WERI-Rb-1 (cell line): Measurements from ENCODE around the gene PADI4.
"Not testable (repeated sequence)": the region's sequence is repeated elsewhere in the genome, so short reads cannot be mapped to it uniquely, and the experiment has no call there.

Experiments
- DNase-seq: peaks from one replicate; pipeline ENCODE4 v3.0.0-alpha.2; 2020
- H3K27ac ChIP-seq: fragments of 250-450 bp; sonication (Bioruptor Pico); 2 replicates; pipeline ENCODE4 v1.5.1; 2020; ENCODE audit warnings: mild to moderate bottlenecking, moderate library complexity
- H3K27me3 ChIP-seq: fragments of 250-450 bp; sonication (Bioruptor Pico); 2 replicates; pipeline ENCODE4 v1.5.1; 2021; ENCODE audit warnings: mild to moderate bottlenecking, low read depth, moderate library complexity; ENCODE audit not compliant: insufficient read depth, severe bottlenecking
- H3K36me3 ChIP-seq: fragments of 250-450 bp; sonication (Bioruptor Pico); 2 replicates; pipeline ENCODE4 v1.5.1; 2020; ENCODE audit warnings: mild to moderate bottlenecking, moderate library complexity
- H3K4me3 ChIP-seq: 2 replicates; pipeline ENCODE4 v1.5.1; 2011; ENCODE audit warnings: low read depth, mild to moderate bottlenecking, control low read depth, low read length
- H3K9me3 ChIP-seq: fragments of 250-450 bp; sonication (Bioruptor Pico); 2 replicates; pipeline ENCODE4 v1.5.1; 2021; ENCODE audit warnings: mild to moderate bottlenecking, moderate library complexity; ENCODE audit not compliant: severe bottlenecking
- TF ChIP-seq, protein P1 (sequence below): IDR thresholded peaks from 2 replicates; pipeline ENCODE4 v1.5.1; 2011; ENCODE audit warnings: low read depth, mild to moderate bottlenecking, control low read depth, inconsistent platforms, low read length

PADI4 gene

GRCh38 chr1:17405898-17406759, 98.1 kb downstream of the PADI4 start:
- no peak overlapping the region for H3K4me3 ChIP-seq
- no peaks in the 10 kb centered on the region for H3K9me3 ChIP-seq
- no peak overlapping the region for H3K27ac ChIP-seq
- TF ChIP-seq, protein P1, sequence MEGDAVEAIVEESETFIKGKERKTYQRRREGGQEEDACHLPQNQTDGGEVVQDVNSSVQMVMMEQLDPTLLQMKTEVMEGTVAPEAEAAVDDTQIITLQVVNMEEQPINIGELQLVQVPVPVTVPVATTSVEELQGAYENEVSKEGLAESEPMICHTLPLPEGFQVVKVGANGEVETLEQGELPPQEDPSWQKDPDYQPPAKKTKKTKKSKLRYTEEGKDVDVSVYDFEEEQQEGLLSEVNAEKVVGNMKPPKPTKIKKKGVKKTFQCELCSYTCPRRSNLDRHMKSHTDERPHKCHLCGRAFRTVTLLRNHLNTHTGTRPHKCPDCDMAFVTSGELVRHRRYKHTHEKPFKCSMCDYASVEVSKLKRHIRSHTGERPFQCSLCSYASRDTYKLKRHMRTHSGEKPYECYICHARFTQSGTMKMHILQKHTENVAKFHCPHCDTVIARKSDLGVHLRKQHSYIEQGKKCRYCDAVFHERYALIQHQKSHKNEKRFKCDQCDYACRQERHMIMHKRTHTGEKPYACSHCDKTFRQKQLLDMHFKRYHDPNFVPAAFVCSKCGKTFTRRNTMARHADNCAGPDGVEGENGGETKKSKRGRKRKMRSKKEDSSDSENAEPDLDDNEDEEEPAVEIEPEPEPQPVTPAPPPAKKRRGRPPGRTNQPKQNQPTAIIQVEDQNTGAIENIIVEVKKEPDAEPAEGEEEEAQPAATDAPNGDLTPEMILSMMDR, result peak; percentile 97
- H3K36me3 ChIP-seq, result peaks cover 44% of the 10 kb centered on the region
- peak; percentile 85 for DNase-seq
- H3K27me3 ChIP-seq, result no peaks in the 10 kb centered on the region

DNA sequence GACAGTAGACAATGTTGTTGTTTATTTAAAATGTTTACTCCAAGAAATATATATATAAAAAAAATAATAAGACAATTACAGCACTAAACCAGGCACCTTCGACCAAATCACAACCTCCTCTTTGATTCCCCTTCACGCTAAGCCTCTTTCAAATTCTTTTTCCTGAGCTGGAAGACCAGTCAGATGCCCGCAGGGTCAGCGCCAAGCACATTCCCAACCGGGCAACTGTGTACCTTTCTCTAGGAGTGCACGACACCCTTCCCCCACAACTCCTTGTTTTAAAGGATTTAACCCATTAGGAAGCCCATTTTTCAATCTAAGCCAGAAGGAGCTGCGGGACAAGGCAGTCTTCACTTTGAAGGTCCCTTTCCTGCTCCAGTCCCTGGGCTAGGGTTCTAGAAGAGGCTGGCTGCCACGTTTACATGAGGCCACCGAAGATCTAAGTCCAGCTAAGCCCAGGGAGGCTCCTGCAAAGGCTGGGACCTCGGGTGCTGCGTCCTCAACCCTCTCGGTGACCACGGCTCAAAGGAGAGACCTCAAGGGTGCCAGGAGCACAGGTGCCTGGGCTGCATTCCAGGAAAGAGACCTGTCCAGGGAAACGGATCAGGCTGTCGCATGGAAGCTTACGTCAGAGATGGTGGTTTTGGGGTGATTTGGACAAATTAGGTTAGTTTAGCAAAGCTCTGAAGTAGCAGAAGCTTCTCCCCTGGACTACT, 98.9 kb downstream of the PADI4 start:
- H3K36me3 ChIP-seq, result peaks cover 52% of the 10 kb centered on the region
- DNase-seq, H3K4me3 ChIP-seq, H3K27ac ChIP-seq, H3K9me3 ChIP-seq, H3K27me3 ChIP-seq: not testable (repeated sequence)

- not testable (repeated sequence) for DNase-seq, H3K9me3 ChIP-seq, H3K4me3 ChIP-seq, H3K27ac ChIP-seq, H3K27me3 ChIP-seq
- peaks cover 62% of the 10 kb centered on the region for H3K36me3 ChIP-seq
These were observed 100.0 kb downstream of the PADI4 start for GRCh38 chr1:17407786-17408514.

DNA sequence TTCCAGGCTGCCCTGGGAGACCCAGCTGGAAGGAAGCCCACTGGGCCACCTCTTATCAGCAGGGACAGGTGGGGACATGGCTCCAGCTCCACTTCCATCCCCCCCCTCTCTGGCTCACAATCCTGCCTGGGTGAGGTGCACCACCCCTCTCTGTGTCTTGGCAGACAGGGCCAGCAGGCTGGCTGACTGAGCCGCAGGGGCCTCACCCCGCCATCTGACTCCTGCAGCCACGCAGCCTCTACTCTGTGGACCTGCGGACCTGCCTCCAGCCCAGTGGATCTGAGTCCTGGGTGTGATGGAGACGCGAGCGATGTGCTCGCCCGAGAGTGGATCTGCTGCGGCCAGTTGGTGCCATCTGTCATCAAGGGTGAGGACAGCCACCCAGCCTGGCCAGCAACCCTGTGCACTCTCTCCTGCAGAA, 101.4 kb downstream of the PADI4 start:
- no peak overlapping the region for H3K4me3 ChIP-seq
- H3K9me3 ChIP-seq, result no peaks in the 10 kb centered on the region
- H3K27me3 ChIP-seq, result no peaks in the 10 kb centered on the region
- TF ChIP-seq, protein P1, result no peak
- H3K27ac ChIP-seq, result no peak overlapping the region
- DNase-seq, result no peak
- peaks cover 75% of the 10 kb centered on the region for H3K36me3 ChIP-seq

- Histone ChIP-seq H3K4me3 (no peak overlapping the region), H3K27ac (no peak overlapping the region), H3K27me3 (no peaks in the 10 kb centered on the region), H3K9me3 (no peaks in the 10 kb centered on the region), H3K36me3 (peaks cover 87% of the 10 kb centered on the region)
- TF ChIP-seq, protein P1, result no peak
- DNase-seq, result no peak
These were observed 104.3 kb downstream of the PADI4 start for GRCh38 chr1:17412093-17412870.
